Measurements from ENCODE around the gene MCOLN3.

DNA sequence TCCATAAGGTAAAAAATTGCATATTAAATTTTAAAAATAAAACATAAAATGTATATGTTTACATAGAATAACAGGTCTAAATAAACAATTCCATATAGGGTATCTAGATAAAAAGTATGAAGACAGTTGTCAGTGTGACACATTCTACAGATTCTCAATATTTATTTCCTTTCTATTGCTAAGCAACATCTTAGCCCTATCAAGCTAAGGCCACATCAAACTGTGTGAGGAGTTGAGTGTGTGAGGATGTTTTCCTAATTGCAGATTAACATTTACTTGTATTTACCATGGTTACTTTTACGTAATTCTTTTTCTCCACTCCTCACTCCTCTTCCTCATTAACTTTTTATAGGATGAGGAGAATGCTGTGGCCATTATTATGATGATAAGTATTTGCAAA lies 41.9 kb upstream of the MCOLN3 start:
- TF ChIP-seq POLR2A (IDR thresholded peaks at IDR 0.05): no peak
- TF ChIP-seq, protein P1, sequence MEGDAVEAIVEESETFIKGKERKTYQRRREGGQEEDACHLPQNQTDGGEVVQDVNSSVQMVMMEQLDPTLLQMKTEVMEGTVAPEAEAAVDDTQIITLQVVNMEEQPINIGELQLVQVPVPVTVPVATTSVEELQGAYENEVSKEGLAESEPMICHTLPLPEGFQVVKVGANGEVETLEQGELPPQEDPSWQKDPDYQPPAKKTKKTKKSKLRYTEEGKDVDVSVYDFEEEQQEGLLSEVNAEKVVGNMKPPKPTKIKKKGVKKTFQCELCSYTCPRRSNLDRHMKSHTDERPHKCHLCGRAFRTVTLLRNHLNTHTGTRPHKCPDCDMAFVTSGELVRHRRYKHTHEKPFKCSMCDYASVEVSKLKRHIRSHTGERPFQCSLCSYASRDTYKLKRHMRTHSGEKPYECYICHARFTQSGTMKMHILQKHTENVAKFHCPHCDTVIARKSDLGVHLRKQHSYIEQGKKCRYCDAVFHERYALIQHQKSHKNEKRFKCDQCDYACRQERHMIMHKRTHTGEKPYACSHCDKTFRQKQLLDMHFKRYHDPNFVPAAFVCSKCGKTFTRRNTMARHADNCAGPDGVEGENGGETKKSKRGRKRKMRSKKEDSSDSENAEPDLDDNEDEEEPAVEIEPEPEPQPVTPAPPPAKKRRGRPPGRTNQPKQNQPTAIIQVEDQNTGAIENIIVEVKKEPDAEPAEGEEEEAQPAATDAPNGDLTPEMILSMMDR (IDR thresholded peaks at IDR 0.05): no peak

Measured in body of pancreas (tissue), 4 donors.